Naive thymus-derived CD4-positive, alpha-beta T cell (primary cell): Measurements from ENCODE around the gene BMPR1B. TPM values are rescaled to one million over a fixed set of nuclear protein-coding genes. Genes with fewer than 3 reads are reported as not detected.

Experiments used
- ATAC-seq: fragments of 150-1000 bp; cut with Tn5 transposase; 2 replicates; pipeline ENCODE4 v1.10.0; 2021; ENCODE audit warnings: mild to moderate bottlenecking, moderate library complexity
- CTCF ChIA-PET: fragments of 350-600 bp; sonication (Branson Sonifier 250); formaldehyde crosslinking; loops from one replicate; lab custom pipeline; 2021; ENCODE audit warnings: antibody characterized with exemption; lab: Charles Lee
- POLR2A ChIA-PET: fragments of 350-600 bp; sonication (Branson Sonifier 250); formaldehyde crosslinking; loops from one replicate; lab custom pipeline; 2021; ENCODE audit warnings: antibody characterized with exemption, inconsistent platforms; lab: Charles Lee
- DNase-seq, 9 donors: peaks; one replicate each; pipeline versions ENCODE4 v3.0.0 to v3.0.0-alpha.2; 2020 to 2022; ENCODE audit warnings: mixed read lengths in 1 of 9
- H3K27ac ChIP-seq: one replicate; pipeline ENCODE4 v1.7.0; 2013; ENCODE audit warnings: mild to moderate bottlenecking, low read depth, low read length, moderate library complexity
- H3K27me3 ChIP-seq, 2 donors: one replicate each; pipeline ENCODE4 v1.7.0; 2013; ENCODE audit warnings: low read length in 2 of 2, mild to moderate bottlenecking in 2 of 2, moderate library complexity in 2 of 2; ENCODE audit not compliant: control insufficient read depth in 2 of 2, insufficient read depth in 2 of 2
- H3K36me3 ChIP-seq, 3 experiments: 1 replicate in 2 of 3; 2 replicates in 1 of 3; pipeline ENCODE4 v1.7.0; 2013; ENCODE audit warnings: low read length in 3 of 3, mild to moderate bottlenecking in 3 of 3, moderate library complexity in 1 of 3; ENCODE audit not compliant: insufficient read depth in 3 of 3, control insufficient read depth in 2 of 3
- H3K4me1 ChIP-seq, 2 donors: one replicate each; pipeline ENCODE4 v1.7.0; 2013; ENCODE audit warnings: low read length in 2 of 2, mild to moderate bottlenecking in 2 of 2, moderate library complexity in 1 of 2; ENCODE audit not compliant: control insufficient read depth in 2 of 2, insufficient read depth in 2 of 2
- H3K4me3 ChIP-seq: 2 replicates; pipeline ENCODE4 v1.7.0; 2013; ENCODE audit warnings: mild to moderate bottlenecking, low read length
- H3K9me3 ChIP-seq, 3 experiments: 1 replicate in 2 of 3; 2 replicates in 1 of 3; pipeline ENCODE4 v1.7.0; 2013; ENCODE audit warnings: low read length in 3 of 3; ENCODE audit not compliant: control insufficient read depth in 2 of 3
- H3K27ac Mint-ChIP-seq, 9 donors: one replicate each; pipeline ENCODE4 v1.8.0; 2020 to 2022; ENCODE audit warnings: mixed read lengths in 9 of 9, mild to moderate bottlenecking in 8 of 9, moderate library complexity in 5 of 9, inconsistent platforms in 2 of 9
- H3K27me3 Mint-ChIP-seq, 5 donors: one replicate each; pipeline ENCODE4 v1.8.0; 2021 to 2022; ENCODE audit warnings: mixed read lengths in 5 of 5, mild to moderate bottlenecking in 1 of 5
- H3K36me3 Mint-ChIP-seq, 5 donors: one replicate each; pipeline ENCODE4 v1.8.0; 2020 to 2022; ENCODE audit warnings: mixed read lengths in 5 of 5, mild to moderate bottlenecking in 3 of 5, inconsistent platforms in 1 of 5
- H3K4me1 Mint-ChIP-seq, 7 donors: one replicate each; pipeline ENCODE4 v1.8.0; 2020 to 2022; ENCODE audit warnings: mixed read lengths in 7 of 7, mild to moderate bottlenecking in 3 of 7, inconsistent platforms in 1 of 7
- H3K4me3 Mint-ChIP-seq, 10 donors: one replicate each; pipeline ENCODE4 v1.8.0; 2020 to 2022; ENCODE audit warnings: mild to moderate bottlenecking in 10 of 10, mixed read lengths in 10 of 10, moderate library complexity in 6 of 10, inconsistent platforms in 2 of 10
- H3K9me3 Mint-ChIP-seq, 11 donors: one replicate each; pipeline ENCODE4 v1.8.0; 2020 to 2022; ENCODE audit warnings: mixed read lengths in 11 of 11, mild to moderate bottlenecking in 4 of 11, inconsistent platforms in 1 of 11, moderate library complexity in 1 of 11
- intact Hi-C, 2 donors: fragments of 100-400 bp; cut with micrococcal nuclease; formaldehyde crosslinking; loops; one replicate each; pipeline ENCODE4 v1.15.1; 2023
- polyA plus RNA-seq, 2 donors: library from polyadenylated mRNA; unstranded; fragments of 300-500 nt; fragmentation: Illumina TruSeq; gene quantifications; one replicate each; pipeline ENCODE4 v1.2.3, GENCODE V29; 2021
- total RNA-seq, 6 experiments: library from RNA in 5 of 6; stranded (reverse) in 5 of 6; gene quantifications; 1 replicate in 5 of 6; 2 replicates in 1 of 6; pipeline ENCODE4 v1.2.3 and lab custom pipeline; 2021 to 2026

Gene BMPR1B
- total and polyA plus RNA-seq, 7 experiments from 2014 or later, result 0.07 to 0.14 (median 0.11) TPM; not detected in 3

- DNase-seq (no peak), ATAC-seq (no peak)
- POLR2A ChIA-PET, result no interaction called here
- Mint-ChIP-seq H3K4me1 (no peaks in the 10 kb centered on the region), H3K27me3 (peaks cover 10 to 34% (median 33%) of the 10 kb centered on the region in 5 donors), H3K27ac (no peak overlapping the region), H3K4me3 (no peak overlapping the region), H3K36me3 (no peaks in the 10 kb centered on the region), H3K9me3 (peaks cover 0 to 2% (median 0%) of the 10 kb centered on the region in 11 donors)
- CTCF ChIA-PET, result no interaction called here
- Histone ChIP-seq H3K4me1 (no peaks in the 10 kb centered on the region), H3K4me3 (no peak overlapping the region), H3K36me3 (no peaks in the 10 kb centered on the region), H3K9me3 (no peaks in the 10 kb centered on the region), H3K27me3 (no peaks in the 10 kb centered on the region), H3K27ac (no peak overlapping the region)
- intact Hi-C loops, result no loop called here
Measured at GRCh38 chr4:94766856-94767255, 9.1 kb downstream of the BMPR1B start.

DNA sequence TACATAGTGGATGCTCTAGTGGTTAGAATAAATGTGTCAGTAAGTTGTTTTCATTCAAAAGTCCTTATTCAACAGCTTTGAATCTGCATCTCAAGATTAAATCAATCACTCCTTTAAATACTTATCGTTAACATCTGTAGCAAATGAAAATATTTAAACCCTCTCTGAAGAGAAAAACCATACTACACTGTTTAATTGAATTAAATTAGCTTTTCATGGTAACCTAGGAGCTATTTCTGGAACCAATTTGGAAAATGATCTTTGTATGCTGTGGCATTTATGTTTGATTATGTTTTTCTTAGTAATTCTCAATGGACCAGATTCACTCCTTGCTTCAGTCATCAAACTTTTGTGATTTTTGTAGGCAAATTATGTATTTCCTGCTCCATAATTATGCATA, 9.7 kb downstream of the BMPR1B start:
- ChIA-PET CTCF (no interaction called here), POLR2A (no interaction called here)
- Histone ChIP-seq H3K27me3 (no peaks in the 10 kb centered on the region), H3K36me3 (no peaks in the 10 kb centered on the region), H3K27ac (no peak overlapping the region), H3K4me3 (no peak overlapping the region), H3K9me3 (no peaks in the 10 kb centered on the region), H3K4me1 (no peaks in the 10 kb centered on the region)
- no peak for DNase-seq
- no peak overlapping the region for H3K27ac Mint-ChIP-seq
- peaks cover 0 to 2% (median 0%) of the 10 kb centered on the region in 11 donors for H3K9me3 Mint-ChIP-seq
- intact Hi-C loops, result no loop called here
- no peak overlapping the region for H3K4me3 Mint-ChIP-seq
- H3K27me3 Mint-ChIP-seq, result peaks cover 10 to 31% (median 28%) of the 10 kb centered on the region in 5 donors
- no peaks in the 10 kb centered on the region for H3K36me3 Mint-ChIP-seq
- no peak for ATAC-seq
- no peaks in the 10 kb centered on the region for H3K4me1 Mint-ChIP-seq

DNA sequence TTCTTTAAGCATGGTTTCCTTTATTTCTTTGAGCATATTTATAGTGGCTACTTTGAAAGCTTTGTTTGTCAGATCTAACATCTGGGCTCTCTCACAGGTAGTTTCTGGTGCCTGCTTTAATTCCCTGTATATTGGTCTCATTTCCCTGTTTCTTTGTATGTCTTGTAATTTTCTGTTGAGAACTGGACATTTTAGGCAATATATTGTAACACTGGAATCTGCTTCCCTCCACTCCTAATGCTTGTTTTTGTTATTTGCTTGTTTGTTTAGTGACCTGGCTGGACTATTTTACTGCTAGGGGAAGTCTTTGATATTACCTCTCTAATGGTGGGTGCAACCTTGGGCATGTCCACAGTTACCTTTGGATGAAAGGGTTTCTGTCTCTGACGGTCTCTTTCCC, 25.0 kb downstream of the BMPR1B start:
- peaks cover 0 to 11% (median 0%) of the 10 kb centered on the region in 5 donors for H3K36me3 Mint-ChIP-seq
- no peaks in the 10 kb centered on the region for H3K4me1 Mint-ChIP-seq
- H3K27me3 Mint-ChIP-seq, result peaks cover 0 to 4% (median 0%) of the 10 kb centered on the region in 5 donors
- POLR2A ChIA-PET, result no interaction called here
- Histone ChIP-seq H3K4me3 (no peak overlapping the region), H3K9me3 (peaks cover 0 to 7% (median 0%) of the 10 kb centered on the region in 3 experiments), H3K27ac (no peak overlapping the region), H3K4me1 (no peaks in the 10 kb centered on the region), H3K36me3 (no peaks in the 10 kb centered on the region), H3K27me3 (peaks cover 0 to 2% of the 10 kb centered on the region in 2 donors)
- CTCF ChIA-PET, result no interaction called here
- no peak for DNase-seq
- H3K4me3 Mint-ChIP-seq, result no peak overlapping the region
- no peak for ATAC-seq
- intact Hi-C loops, result no loop called here
- H3K9me3 Mint-ChIP-seq, result peaks cover 3 to 29% (median 14%) of the 10 kb centered on the region in 11 donors
- no peak overlapping the region for H3K27ac Mint-ChIP-seq

DNA sequence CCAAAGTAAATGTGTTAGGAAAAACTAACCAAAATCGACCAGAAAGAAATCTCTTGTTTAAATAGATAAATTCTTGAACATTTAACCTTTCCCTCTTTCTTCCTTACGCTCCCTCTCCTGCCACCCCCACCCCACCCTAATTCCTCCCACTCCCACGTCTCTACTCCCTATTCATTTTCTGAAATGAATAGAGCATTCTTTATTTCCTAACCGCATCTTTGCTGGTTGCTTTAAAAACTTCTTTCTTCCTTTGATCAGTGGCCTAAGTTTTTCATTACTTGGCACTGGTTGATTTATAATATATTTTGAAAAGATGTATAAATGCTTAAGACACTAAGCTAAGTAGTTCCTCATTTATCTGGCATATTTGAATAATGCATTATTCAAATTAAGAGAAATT, 33.9 kb downstream of the BMPR1B start:
- Mint-ChIP-seq H3K36me3 (no peaks in the 10 kb centered on the region), H3K27me3 (no peaks in the 10 kb centered on the region), H3K27ac (no peak overlapping the region), H3K4me1 (no peaks in the 10 kb centered on the region), H3K9me3 (peaks cover 0 to 3% (median 0%) of the 10 kb centered on the region in 11 donors), H3K4me3 (no peak overlapping the region)
- H3K27me3 ChIP-seq, result peaks cover 0 to 2% of the 10 kb centered on the region in 2 donors
- H3K27ac ChIP-seq, result no peak overlapping the region
- H3K4me1 ChIP-seq, result no peaks in the 10 kb centered on the region
- ChIA-PET CTCF (no interaction called here), POLR2A (no interaction called here)
- H3K9me3 ChIP-seq, result no peaks in the 10 kb centered on the region
- H3K4me3 ChIP-seq, result no peak overlapping the region
- no peaks in the 10 kb centered on the region for H3K36me3 ChIP-seq
- intact Hi-C loops, result no loop called here
- DNase-seq (no peak), ATAC-seq (no peak)

GRCh38 chr4:94798808-94799207, 41.1 kb downstream of the BMPR1B start:
- ChIA-PET CTCF (no interaction called here), POLR2A (no interaction called here)
- no peaks in the 10 kb centered on the region for H3K27me3 ChIP-seq
- H3K9me3 ChIP-seq, result no peaks in the 10 kb centered on the region
- H3K27me3 Mint-ChIP-seq, result peaks cover 0 to 5% (median 0%) of the 10 kb centered on the region in 5 donors
- no peak overlapping the region for H3K27ac ChIP-seq
- intact Hi-C loops, result no loop called here
- H3K4me3 ChIP-seq, result no peak overlapping the region
- no peaks in the 10 kb centered on the region for H3K4me1 Mint-ChIP-seq
- ATAC-seq, result no peak
- no peak overlapping the region for H3K4me3 Mint-ChIP-seq
- H3K27ac Mint-ChIP-seq, result no peak overlapping the region
- H3K36me3 ChIP-seq, result no peaks in the 10 kb centered on the region
- H3K9me3 Mint-ChIP-seq, result peaks cover 0 to 5% (median 0%) of the 10 kb centered on the region in 11 donors
- H3K4me1 ChIP-seq, result no peaks in the 10 kb centered on the region
- H3K36me3 Mint-ChIP-seq, result no peaks in the 10 kb centered on the region
- no peak for DNase-seq

DNA sequence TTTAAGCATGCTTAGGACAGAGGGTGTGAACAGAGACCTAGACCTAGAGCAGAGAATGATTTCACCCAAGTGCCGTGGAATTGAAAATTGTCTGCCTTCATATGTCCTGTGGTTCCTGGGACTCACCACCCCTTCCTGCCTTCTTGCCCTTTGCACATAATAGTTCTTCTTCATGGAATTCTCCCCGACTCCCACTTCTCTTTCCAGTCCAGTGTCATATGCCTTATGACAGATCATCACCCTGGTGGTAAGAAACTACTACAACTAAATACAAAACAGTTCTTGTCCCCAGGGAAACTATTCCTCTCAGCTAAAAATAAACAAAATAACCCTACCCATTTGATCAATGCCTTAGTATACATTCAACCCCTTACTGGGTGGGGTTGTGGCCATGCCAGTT, 43.3 kb downstream of the BMPR1B start:
- Histone ChIP-seq H3K9me3 (no peaks in the 10 kb centered on the region), H3K4me1 (no peaks in the 10 kb centered on the region), H3K27me3 (no peaks in the 10 kb centered on the region), H3K36me3 (no peaks in the 10 kb centered on the region), H3K4me3 (no peak overlapping the region), H3K27ac (no peak overlapping the region)
- intact Hi-C loops, result no loop called here
- Mint-ChIP-seq H3K36me3 (no peaks in the 10 kb centered on the region), H3K27ac (no peak overlapping the region), H3K9me3 (peaks cover 0 to 5% (median 0%) of the 10 kb centered on the region in 11 donors), H3K27me3 (peaks cover 0 to 5% (median 0%) of the 10 kb centered on the region in 5 donors), H3K4me1 (no peaks in the 10 kb centered on the region), H3K4me3 (no peak overlapping the region)
- POLR2A ChIA-PET, result no interaction called here
- DNase-seq (no peak), ATAC-seq (no peak)
- CTCF ChIA-PET, result no interaction called here

GRCh38 chr4:94802091-94802490, 44.3 kb downstream of the BMPR1B start:
- Histone ChIP-seq H3K27me3 (no peaks in the 10 kb centered on the region), H3K9me3 (no peaks in the 10 kb centered on the region), H3K36me3 (no peaks in the 10 kb centered on the region), H3K27ac (no peak overlapping the region), H3K4me1 (no peaks in the 10 kb centered on the region), H3K4me3 (no peak overlapping the region)
- Mint-ChIP-seq H3K27ac (no peak overlapping the region), H3K36me3 (no peaks in the 10 kb centered on the region), H3K4me1 (no peaks in the 10 kb centered on the region), H3K27me3 (peaks cover 0 to 5% (median 0%) of the 10 kb centered on the region in 5 donors), H3K4me3 (no peak overlapping the region), H3K9me3 (peaks cover 0 to 5% (median 0%) of the 10 kb centered on the region in 11 donors)
- ATAC-seq (no peak), DNase-seq (no peak)
- ChIA-PET CTCF (no interaction called here), POLR2A (no interaction called here)
- intact Hi-C loops, result no loop called here
